NCI-H526 (cell line): ENCODE data around the gene RBM41.

Experiments
- DNase-seq, 2 experiments: peaks; one replicate each; lab custom pipeline; 2025; lab: John Stamatoyannopoulos, UW

RBM41 gene

DNA sequence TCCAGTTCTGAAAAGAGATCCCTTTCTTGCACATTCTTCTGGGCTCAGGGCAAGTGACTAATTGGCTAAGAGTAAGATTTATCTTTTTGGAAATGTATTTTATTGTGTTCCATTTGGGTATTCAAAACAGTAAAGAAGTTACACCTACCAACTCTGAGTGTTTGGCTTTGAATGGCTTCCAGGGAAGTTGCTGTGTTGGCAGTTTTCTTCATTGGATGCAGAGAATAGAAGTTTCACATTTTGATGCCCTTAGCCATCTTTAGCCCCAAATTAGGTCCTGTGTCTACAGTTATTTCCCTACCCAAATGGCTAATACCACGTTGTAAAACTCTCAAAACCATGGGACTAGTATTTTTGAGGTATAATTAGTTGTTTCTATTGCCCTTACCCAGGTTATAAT, 88.9 kb downstream of the RBM41 start:
- DNase-seq: no peak

DNA sequence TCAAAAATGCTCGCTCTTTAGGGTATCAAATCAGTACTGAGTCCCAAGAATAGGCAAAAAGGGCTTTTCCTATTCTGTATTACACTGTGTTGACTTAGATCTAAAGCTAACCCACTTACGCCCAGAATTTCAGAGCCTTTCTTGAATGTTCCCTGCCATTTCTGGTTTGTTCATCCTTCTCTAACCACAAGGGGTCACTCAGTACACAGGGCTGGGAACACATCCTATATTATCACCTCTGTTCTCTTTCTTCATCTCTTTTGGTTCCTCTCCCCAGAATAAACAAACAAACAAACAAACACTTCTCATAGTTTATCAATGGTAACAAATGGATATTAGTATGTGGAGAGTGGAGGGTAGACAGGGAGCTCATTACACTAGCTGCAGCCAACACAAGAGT, 93.1 kb downstream of the RBM41 start:
- DNase-seq: peak; percentile 0 to 51

GRCh38 chrX:107014936-107015335, 103.7 kb downstream of the RBM41 start:
- no peak for DNase-seq
